OCI-LY7 (cell line): ENCODE data around the gene CARD10. TPM values are rescaled to one million over a fixed set of nuclear protein-coding genes. Genes with fewer than 3 reads are reported as not detected.

ENCODE experiments used
- BruUV-seq: library from RNA; stranded (reverse); fragments of 400-500 nt; replicated peaks from 2 replicates; lab custom pipeline; 2021; lab: Mats Ljungman, UMichigan
- CTCF ChIA-PET: fragments of 300-600 bp; sonication (Branson Sonifier 250); formaldehyde crosslinking; loops from one replicate; lab custom pipeline; 2022; ENCODE audit warnings: antibody characterized with exemption; ENCODE audit not compliant: unreplicated experiment; lab: Charles Lee
- POLR2A ChIA-PET: fragments of 300-600 bp; sonication (Branson Sonifier 250); formaldehyde crosslinking; loops from one replicate; lab custom pipeline; 2022; ENCODE audit warnings: antibody characterized with exemption; lab: Charles Lee
- DNase-seq: peaks from one replicate; pipeline ENCODE4 v3.0.0-alpha.2; 2015; ENCODE audit warnings: low spot score
- H2AFZ ChIP-seq: fragments of 200-600 bp; sonication (generic), shearing (Covaris generic); 2 replicates; pipeline ENCODE4 v1.6.1; 2014; ENCODE audit warnings: mild to moderate bottlenecking, antibody characterized with exemption, low read length, moderate library complexity
- H3K27ac ChIP-seq: fragments of 200-600 bp; sonication (generic); 2 replicates; pipeline ENCODE4 v1.5.1; 2014; ENCODE audit warnings: mixed run types, low read depth, mild to moderate bottlenecking, moderate library complexity, low read length, inconsistent platforms; ENCODE audit not compliant: poor library complexity, severe bottlenecking
- H3K36me3 ChIP-seq: fragments of 200-600 bp; sonication (generic); 2 replicates; pipeline ENCODE4 v1.6.1; 2014; ENCODE audit warnings: mild to moderate bottlenecking, antibody characterized with exemption, low read length, moderate library complexity, mixed read lengths; ENCODE audit not compliant: insufficient read depth
- H3K4me1 ChIP-seq: fragments of 200-600 bp; sonication (generic); 2 replicates; pipeline ENCODE4 v1.5.1; 2014; ENCODE audit warnings: mild to moderate bottlenecking, low read length; ENCODE audit not compliant: insufficient read depth, poor library complexity, severe bottlenecking
- H3K4me2 ChIP-seq: fragments of 200-600 bp; sonication (generic); 2 replicates; pipeline ENCODE4 v1.6.1; 2014; ENCODE audit warnings: mild to moderate bottlenecking, low read length
- H3K4me3 ChIP-seq: fragments of 200-600 bp; sonication (generic); 2 replicates; pipeline ENCODE4 v1.5.1; 2014; ENCODE audit warnings: mild to moderate bottlenecking, low read depth, low read length; ENCODE audit not compliant: poor library complexity, severe bottlenecking
- H3K79me2 ChIP-seq: fragments of 200-600 bp; sonication (generic); 2 replicates; pipeline ENCODE4 v1.6.1; 2016; ENCODE audit warnings: low read depth, mild to moderate bottlenecking, low read length, moderate library complexity, mixed read lengths; ENCODE audit not compliant: insufficient read depth
- H3K9me2 ChIP-seq: fragments of 200-600 bp; sonication (generic); 2 replicates; pipeline ENCODE4 v1.6.1; 2016; ENCODE audit warnings: mild to moderate bottlenecking, low read length, mixed read lengths; ENCODE audit not compliant: insufficient read depth
- H3K9me3 ChIP-seq: fragments of 200-600 bp; sonication (generic); 2 replicates; pipeline ENCODE4 v1.6.1; 2014; ENCODE audit warnings: mild to moderate bottlenecking, mixed run types, low read length, mixed read lengths
- H4K20me1 ChIP-seq: fragments of 200-600 bp; sonication (generic); 2 replicates; pipeline ENCODE4 v1.6.1; 2014; ENCODE audit warnings: mild to moderate bottlenecking, antibody characterized with exemption, low read length, moderate library complexity, mixed read lengths; ENCODE audit not compliant: insufficient read depth
- EZH2phosphoT487 ChIP-seq: fragments of 200-600 bp; sonication (generic); IDR thresholded peaks from 2 replicates; pipeline ENCODE4 v1.6.1; 2018; ENCODE audit warnings: low read depth, borderline replicate concordance, mild to moderate bottlenecking, mixed run types, antibody characterized with exemption, low read length, moderate library complexity, mixed read lengths
- intact Hi-C: fragments of 100-400 bp; cut with micrococcal nuclease; formaldehyde crosslinking; loops from one replicate; pipeline ENCODE4 v1.10.0; 2022; ENCODE audit not compliant: unreplicated experiment
- total RNA-seq, 2 experiments: library from RNA; depleted of rRNA in 1 of 2; stranded (reverse); fragments of >200 nt in 1 of 2; shearing (Covaris generic) in 1 of 2; gene quantifications; 2 replicates each; pipeline ENCODE4 v1.2.3, GENCODE V29; 2014 to 2022
- TF ChIP-seq, protein P1 (sequence below): fragments of 200-600 bp; sonication (generic); conservative IDR thresholded peaks from 2 replicates; pipeline ENCODE4 v1.5.1; 2014; ENCODE audit warnings: mild to moderate bottlenecking, antibody characterized with exemption, low read length, moderate library complexity, mixed read lengths

Gene CARD10
- total RNA-seq, 2 experiments from 2014 or later, result 2.8 to 4.0 TPM

DNA sequence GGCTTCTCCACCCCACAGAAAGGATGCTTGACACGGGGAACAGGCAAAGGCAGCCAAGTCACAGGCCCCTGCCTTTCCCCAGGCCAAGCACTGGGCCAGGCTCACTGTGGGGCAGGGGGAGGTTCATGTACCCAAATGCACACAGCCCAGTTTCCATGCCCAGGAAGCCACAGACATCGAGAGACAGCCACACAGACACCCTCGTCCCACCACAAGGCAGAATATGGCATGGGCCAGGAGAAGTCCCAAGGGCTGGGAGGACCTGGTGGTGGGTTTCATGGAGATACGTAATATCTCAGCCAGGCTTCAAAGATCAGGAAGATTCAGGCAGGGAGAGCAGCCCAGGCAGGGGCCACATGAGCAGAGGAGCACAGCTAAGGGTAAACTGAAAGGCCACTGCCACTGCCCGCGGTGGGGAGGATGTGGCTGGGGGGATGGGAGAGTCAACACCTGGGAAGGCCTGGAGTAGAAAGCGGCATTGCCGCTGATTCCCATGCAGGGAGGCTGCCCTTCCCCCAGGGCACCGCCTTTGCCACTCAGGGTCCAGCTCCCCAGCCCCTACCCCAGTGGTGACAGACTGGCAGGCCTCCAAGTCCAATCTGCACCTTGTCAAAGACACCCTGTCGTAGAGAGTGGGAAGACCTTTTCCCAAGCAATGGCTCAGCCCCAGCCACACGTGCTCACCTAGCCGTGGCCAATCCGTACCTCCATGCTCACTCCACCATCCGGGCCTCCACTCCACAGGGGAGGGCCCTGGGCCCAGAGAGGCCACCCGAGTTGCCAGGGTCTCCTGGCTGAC, 30.7 kb downstream of the CARD10 start:
- no peak for DNase-seq
- no peak overlapping the region for H3K4me2 ChIP-seq
- ChIA-PET CTCF (no interaction called here), POLR2A (no interaction called here)
- peaks cover 13% of the 10 kb centered on the region for H3K36me3 ChIP-seq
- no TSS peak for BruUV-seq
- H3K27ac ChIP-seq, result peak overlapping the region; percentile 39
- H4K20me1 ChIP-seq, result no peaks in the 10 kb centered on the region
- peaks cover 50% of the 10 kb centered on the region for H3K4me1 ChIP-seq
- H3K9me3 ChIP-seq, result no peaks in the 10 kb centered on the region
- TF ChIP-seq EZH2phosphoT487, result no peak
- TF ChIP-seq, protein P1, sequence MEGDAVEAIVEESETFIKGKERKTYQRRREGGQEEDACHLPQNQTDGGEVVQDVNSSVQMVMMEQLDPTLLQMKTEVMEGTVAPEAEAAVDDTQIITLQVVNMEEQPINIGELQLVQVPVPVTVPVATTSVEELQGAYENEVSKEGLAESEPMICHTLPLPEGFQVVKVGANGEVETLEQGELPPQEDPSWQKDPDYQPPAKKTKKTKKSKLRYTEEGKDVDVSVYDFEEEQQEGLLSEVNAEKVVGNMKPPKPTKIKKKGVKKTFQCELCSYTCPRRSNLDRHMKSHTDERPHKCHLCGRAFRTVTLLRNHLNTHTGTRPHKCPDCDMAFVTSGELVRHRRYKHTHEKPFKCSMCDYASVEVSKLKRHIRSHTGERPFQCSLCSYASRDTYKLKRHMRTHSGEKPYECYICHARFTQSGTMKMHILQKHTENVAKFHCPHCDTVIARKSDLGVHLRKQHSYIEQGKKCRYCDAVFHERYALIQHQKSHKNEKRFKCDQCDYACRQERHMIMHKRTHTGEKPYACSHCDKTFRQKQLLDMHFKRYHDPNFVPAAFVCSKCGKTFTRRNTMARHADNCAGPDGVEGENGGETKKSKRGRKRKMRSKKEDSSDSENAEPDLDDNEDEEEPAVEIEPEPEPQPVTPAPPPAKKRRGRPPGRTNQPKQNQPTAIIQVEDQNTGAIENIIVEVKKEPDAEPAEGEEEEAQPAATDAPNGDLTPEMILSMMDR, result no peak
- intact Hi-C loops, result no loop called here
- H3K4me3 ChIP-seq, result no peak overlapping the region
- H2AFZ ChIP-seq, result no peak overlapping the region
- H3K9me2 ChIP-seq, result no peaks in the 10 kb centered on the region
- peaks cover 26% of the 10 kb centered on the region for H3K79me2 ChIP-seq

- BruUV-seq, result no TSS peak
- intact Hi-C loops, result no loop called here
- H3K4me2 ChIP-seq, result peak overlapping the region; percentile 77
- no peaks in the 10 kb centered on the region for H3K9me3 ChIP-seq
- H3K36me3 ChIP-seq, result peaks cover 21% of the 10 kb centered on the region
- 0 out of 2 replicates have a peak, but pooled peaks cover 5% of the 10 kb centered on the region for H4K20me1 ChIP-seq
- peaks cover 50% of the 10 kb centered on the region for H3K4me1 ChIP-seq
- no peaks in the 10 kb centered on the region for H3K9me2 ChIP-seq
- POLR2A ChIA-PET, result no interaction called here
- peaks cover 36% of the 10 kb centered on the region for H3K79me2 ChIP-seq
- no peak overlapping the region for H3K4me3 ChIP-seq
- DNase-seq, result peak; percentile 70
- TF ChIP-seq, protein P1, result no peak
- TF ChIP-seq EZH2phosphoT487, result no peak
- H3K27ac ChIP-seq, result peak overlapping the region; percentile 91
- CTCF ChIA-PET, result interaction anchor here (1.6 kb wide), 1 partner anchor 15 kb away, joined by 5 read pairs; no protein-coding TSS in a partner anchor
- no peak overlapping the region for H2AFZ ChIP-seq
Observed at GRCh38 chr22:37487571-37487970, 31.6 kb downstream of the CARD10 start.

DNA sequence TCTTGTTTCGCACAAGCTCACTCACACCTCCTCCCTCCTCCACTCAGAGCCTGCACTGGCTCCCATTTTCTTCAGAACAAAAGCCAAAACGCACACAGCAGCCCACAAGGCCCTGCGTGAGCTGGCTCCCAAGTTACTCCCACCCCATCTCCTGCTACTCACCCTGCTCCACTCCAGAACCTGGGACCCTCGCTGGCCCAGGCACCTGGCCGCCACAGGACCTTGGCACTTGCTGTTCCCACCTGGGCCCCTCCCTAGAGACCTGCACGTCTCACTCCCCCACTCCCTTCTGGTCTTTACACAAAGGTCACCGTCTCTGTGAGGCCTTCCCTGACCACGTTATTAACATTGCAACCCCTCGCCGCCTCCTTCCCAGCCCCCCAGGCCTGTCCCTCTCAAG, 32.1 kb downstream of the CARD10 start:
- Histone ChIP-seq H3K36me3 (peaks cover 25% of the 10 kb centered on the region), H3K79me2 (peaks cover 40% of the 10 kb centered on the region), H3K9me2 (no peaks in the 10 kb centered on the region), H2AFZ (no peak overlapping the region; the same call in 1 of the 2 replicates), H3K4me1 (peaks cover 50% of the 10 kb centered on the region), H3K4me3 (peak overlapping the region; percentile 80), H3K27ac (peak overlapping the region; percentile 91), H4K20me1 (0 out of 2 replicates have a peak, but pooled peaks cover 5% of the 10 kb centered on the region), H3K4me2 (peak overlapping the region; percentile 77), H3K9me3 (no peaks in the 10 kb centered on the region)
- no peak for TF ChIP-seq EZH2phosphoT487
- TF ChIP-seq, protein P1, result no peak
- CTCF ChIA-PET, result interaction anchor here (1.6 kb wide), 1 partner anchor 14 kb away, joined by 5 read pairs; no protein-coding TSS in a partner anchor
- no TSS peak for BruUV-seq
- DNase-seq, result no peak
- intact Hi-C loops, result no loop called here
- POLR2A ChIA-PET, result interaction anchor here (0.6 to 1.1 kb wide), 3 partner anchors 11 to 121 kb away, joined by 3 to 6 read pairs (median 4); partner anchors contain the start of gene GGA1
